ENCODE measurements around the gene RAPGEF1.

DNA sequence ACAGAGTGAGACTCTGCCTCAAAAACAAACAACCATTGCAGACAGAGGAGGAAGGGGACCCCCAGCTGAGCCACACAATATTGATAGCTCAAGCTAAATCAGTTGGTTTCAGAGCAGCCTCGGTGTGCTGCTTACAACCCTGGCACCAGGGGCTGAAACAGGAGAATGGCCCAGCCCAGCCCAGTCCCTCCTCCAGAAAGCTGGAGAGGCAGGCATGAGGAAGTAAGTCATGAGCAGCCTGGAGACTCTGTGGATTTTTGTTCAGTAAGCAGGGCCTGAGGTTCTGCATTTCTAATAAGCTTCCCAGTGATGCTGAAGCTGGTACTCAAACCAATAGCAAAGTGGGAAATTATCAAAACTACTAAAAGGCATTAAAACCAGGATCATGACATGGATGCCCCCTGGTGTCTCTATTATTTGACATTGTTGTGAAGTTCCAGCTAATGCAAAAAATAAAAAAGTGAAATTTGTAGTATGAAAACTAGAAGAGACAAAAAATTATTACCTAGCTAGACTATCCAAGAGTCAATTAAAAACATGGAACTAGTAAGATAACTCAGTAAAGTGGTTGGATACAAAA, 180.4 kb downstream of the RAPGEF1 start:
- TF ChIP-seq CTCF (IDR thresholded peaks at IDR 0.05) (no peak), POLR2A (IDR thresholded peaks at IDR 0.05) (no peak)

All from tibial nerve (tissue), 3 donors.